Measurements from ENCODE around the gene SYTL4. TPM values are rescaled to one million over a fixed set of nuclear protein-coding genes. Genes with fewer than 3 reads are reported as not detected.

Gene SYTL4
- total RNA-seq, 4 donors from 2014 or later, result 17.7 to 102 (median 31.3) TPM

GRCh38 chrX:100662796-100663195 lies 69.1 kb downstream of the SYTL4 start:
- TF ChIP-seq CTCF (IDR thresholded peaks at IDR 0.05), result no peak
- no peak for TF ChIP-seq POLR2A (IDR thresholded peaks at IDR 0.05)
- H3K4me3 ChIP-seq, result no peak overlapping the region
- H3K27ac ChIP-seq, result no peak overlapping the region

GRCh38 chrX:100662170-100662569 lies 69.8 kb downstream of the SYTL4 start:
- Histone ChIP-seq H3K4me3 (no peak overlapping the region), H3K36me3 (no peaks in the 10 kb centered on the region), H3K4me1 (peaks cover 0 to 8% (median 1%) of the 10 kb centered on the region in 4 donors), H3K27me3 (no peaks in the 10 kb centered on the region), H3K9me3 (no peaks in the 10 kb centered on the region), H3K27ac (no peak overlapping the region)
- DNase-seq, result no peak
- TF ChIP-seq POLR2A (IDR thresholded peaks at IDR 0.05), result no peak
- no peak for TF ChIP-seq CTCF (IDR thresholded peaks at IDR 0.05)

More at GRCh38 chrX:100662796-100663195, 69.1 kb downstream of the SYTL4 start:
- no peak for DNase-seq
- no peaks in the 10 kb centered on the region for H3K9me3 ChIP-seq
- no peaks in the 10 kb centered on the region for H3K36me3 ChIP-seq
- H3K4me1 ChIP-seq, result peaks cover 0 to 8% (median 1%) of the 10 kb centered on the region in 4 donors
- no peaks in the 10 kb centered on the region for H3K27me3 ChIP-seq

- Histone ChIP-seq H3K27me3 (no peaks in the 10 kb centered on the region), H3K4me3 (no peak overlapping the region), H3K9me3 (no peaks in the 10 kb centered on the region), H3K4me1 (peaks cover 0 to 8% (median 1%) of the 10 kb centered on the region in 4 donors), H3K36me3 (no peaks in the 10 kb centered on the region), H3K27ac (peak overlapping the region in 2 of 4 donors; percentile 70 to 79)
- TF ChIP-seq CTCF (IDR thresholded peaks at IDR 0.05), result no peak
- TF ChIP-seq POLR2A (IDR thresholded peaks at IDR 0.05), result no peak
- DNase-seq, result peak in 1 of 3 donors; percentile 52
Measured at GRCh38 chrX:100659431-100660137, 72.3 kb downstream of the SYTL4 start.

GRCh38 chrX:100658941-100659381 lies 73.0 kb downstream of the SYTL4 start:
- no peaks in the 10 kb centered on the region for H3K27me3 ChIP-seq
- no peaks in the 10 kb centered on the region for H3K9me3 ChIP-seq
- H3K4me3 ChIP-seq, result no peak overlapping the region
- peak overlapping the region in 2 of 4 donors; percentile 70 to 79 for H3K27ac ChIP-seq
- no peak for DNase-seq
- peaks cover 0 to 8% (median 1%) of the 10 kb centered on the region in 4 donors for H3K4me1 ChIP-seq
- H3K36me3 ChIP-seq, result no peaks in the 10 kb centered on the region
- TF ChIP-seq POLR2A (IDR thresholded peaks at IDR 0.05) (no peak), CTCF (IDR thresholded peaks at IDR 0.05) (no peak)

- DNase-seq, result peak in 1 of 3 donors; percentile 50
- H3K4me3 ChIP-seq, result no peak overlapping the region
- no peaks in the 10 kb centered on the region for H3K27me3 ChIP-seq
- TF ChIP-seq POLR2A (IDR thresholded peaks at IDR 0.05) (no peak), CTCF (IDR thresholded peaks at IDR 0.05) (peak in 3 of 6 experiments; percentile 33 to 46 (median 36))
- no peaks in the 10 kb centered on the region for H3K36me3 ChIP-seq
- H3K9me3 ChIP-seq, result no peaks in the 10 kb centered on the region
- H3K4me1 ChIP-seq, result peaks cover 0 to 8% (median under 1%) of the 10 kb centered on the region in 4 donors
- H3K27ac ChIP-seq, result no peak overlapping the region
Measured at GRCh38 chrX:100654261-100654660, 77.7 kb downstream of the SYTL4 start.
